NOMO-1 (cell line): ENCODE measurements around the gene NOLC1.

Experiments used
- DNase-seq, 2 experiments: peaks; one replicate each; lab custom pipeline; 2025; ENCODE audit not compliant: unreplicated experiment in 2 of 2; lab: John Stamatoyannopoulos, UW

Gene NOLC1

GRCh38 chr10:102151774-102152544 is at the start of gene NOLC1:
Gene NOLC1 (plus strand): TSS chr10:102152389. CDS start chr10:102152411, 22 bp downstream.
- peak; percentile 97 to 98 for DNase-seq

GRCh38 chr10:102102421-102102820 is 49.8 kb upstream of the NOLC1 start:
- no peak for DNase-seq

DNA sequence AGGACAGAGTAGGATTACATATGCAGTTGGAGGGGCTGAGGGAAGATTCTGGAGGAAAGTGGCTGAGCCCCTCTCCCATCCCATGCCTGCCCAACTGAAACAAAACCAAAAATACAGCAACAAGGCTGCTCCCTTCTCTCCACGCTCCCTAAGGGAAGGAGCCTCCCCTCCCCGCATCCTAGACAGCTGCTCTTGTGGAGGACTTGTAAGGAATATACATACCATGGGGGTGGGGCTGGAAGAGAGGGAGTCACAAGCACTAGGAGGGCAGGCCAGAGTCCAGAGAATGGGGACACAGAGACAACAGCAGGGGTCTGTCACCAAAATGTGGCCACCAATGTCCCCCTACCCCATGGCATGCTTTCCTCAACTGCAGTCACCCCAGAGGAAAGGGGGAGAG is 45.2 kb upstream of the NOLC1 start:
- no peak for DNase-seq

GRCh38 chr10:102109166-102110116 is 42.7 kb upstream of the NOLC1 start:
- no peak for DNase-seq

GRCh38 chr10:102111276-102111675 is 40.9 kb upstream of the NOLC1 start:
- DNase-seq = no peak

GRCh38 chr10:102112210-102112817 is 39.9 kb upstream of the NOLC1 start:
- DNase-seq = no peak

DNA sequence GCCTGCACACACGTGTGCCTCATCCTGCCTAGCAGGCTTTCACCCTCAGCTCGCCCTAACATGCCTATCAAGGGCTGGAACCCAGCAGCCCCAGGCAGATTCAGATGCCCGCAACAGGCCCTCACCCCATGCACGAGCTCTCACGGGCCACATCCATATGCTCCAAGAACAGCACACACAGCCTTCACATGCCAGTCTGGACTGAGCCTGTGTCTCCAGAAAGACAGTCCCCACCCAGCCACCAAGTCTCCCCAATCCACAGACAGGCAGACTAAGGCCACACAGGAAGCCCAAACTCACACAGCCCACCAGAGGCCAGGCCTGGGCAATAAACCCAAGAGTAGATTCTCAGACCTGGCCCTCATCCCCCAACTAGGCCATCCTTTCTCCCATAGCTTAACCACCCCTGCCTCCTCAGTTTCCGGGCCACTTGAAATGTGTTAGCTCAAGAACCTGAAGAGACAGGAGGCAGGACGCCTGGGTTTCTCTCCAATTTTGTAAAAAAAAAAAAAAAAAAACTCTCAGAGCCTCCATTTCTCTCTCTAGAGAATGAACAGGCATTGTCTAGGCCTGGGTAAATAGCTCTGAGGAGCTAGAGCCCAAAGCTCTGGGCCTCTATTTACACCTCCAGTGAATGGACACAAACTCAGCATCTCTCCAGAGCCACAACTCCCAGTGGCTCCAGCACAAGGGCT is 38.8 kb upstream of the NOLC1 start:
- DNase-seq = no peak

- no peak for DNase-seq
These were observed 38.0 kb upstream of the NOLC1 start for GRCh38 chr10:102113956-102114857.

GRCh38 chr10:102114861-102115618 is 37.1 kb upstream of the NOLC1 start:
- peak; percentile 71 to 89 for DNase-seq

- DNase-seq = peak in 1 of 2 experiments; percentile 63
These were observed 36.4 kb upstream of the NOLC1 start for GRCh38 chr10:102115775-102116174.

DNA sequence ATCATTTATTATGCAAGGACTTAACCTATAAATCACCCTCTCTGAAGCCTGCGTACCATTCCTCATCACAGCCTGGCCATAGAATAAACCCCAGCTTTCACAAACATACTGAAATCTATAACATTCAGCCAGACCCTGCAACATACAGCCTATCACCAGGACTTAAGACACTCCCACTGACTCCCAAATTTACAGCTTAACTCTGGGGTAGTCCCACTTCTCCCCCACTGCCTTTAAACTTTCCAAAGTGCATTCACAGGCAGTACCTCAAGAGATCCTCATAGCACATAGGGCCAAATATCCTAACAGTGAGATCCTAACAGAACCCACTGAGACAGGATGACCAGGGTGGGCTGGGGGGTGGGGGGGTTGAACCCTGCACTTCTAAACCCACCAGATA is 35.5 kb upstream of the NOLC1 start:
- no peak for DNase-seq

DNA sequence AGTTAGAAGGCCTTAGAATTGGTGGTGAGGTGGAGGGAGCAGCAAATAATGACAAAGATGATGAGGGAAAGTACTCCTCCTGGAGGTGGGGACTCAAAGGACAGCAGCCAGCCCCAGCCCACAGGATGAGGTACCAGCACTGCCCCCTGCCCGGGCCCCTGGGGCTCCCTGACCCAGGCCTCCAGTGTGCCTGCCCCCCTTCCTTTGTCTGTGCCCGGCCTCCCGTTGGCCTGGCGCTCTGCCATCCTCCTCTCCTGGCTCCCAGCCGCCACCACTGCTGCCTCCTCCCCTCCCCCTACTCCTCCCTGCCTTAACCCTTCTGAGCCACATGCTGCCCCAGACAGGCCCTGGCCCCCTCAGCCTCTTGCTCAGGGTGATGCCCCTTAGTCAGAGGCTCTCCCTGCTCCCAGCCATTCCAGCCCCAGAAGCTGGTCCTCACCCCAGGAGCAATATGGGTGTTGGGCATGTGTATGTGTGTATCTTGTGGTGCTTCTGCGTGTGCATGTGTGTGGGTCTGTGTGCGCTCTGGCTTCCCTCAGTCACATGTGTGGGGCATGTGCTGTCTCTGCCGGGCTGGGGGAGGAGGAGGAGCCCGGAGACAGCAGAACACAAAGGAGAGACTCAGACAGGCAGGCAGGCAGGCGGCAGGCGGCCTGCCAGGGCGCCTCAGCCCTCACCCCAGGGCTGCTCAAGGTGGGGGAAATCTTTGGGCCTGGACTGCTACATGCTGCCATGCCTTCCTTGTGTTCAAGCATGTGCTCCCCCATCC is 34.6 kb upstream of the NOLC1 start:
- DNase-seq = peak; percentile 39 to 47

DNA sequence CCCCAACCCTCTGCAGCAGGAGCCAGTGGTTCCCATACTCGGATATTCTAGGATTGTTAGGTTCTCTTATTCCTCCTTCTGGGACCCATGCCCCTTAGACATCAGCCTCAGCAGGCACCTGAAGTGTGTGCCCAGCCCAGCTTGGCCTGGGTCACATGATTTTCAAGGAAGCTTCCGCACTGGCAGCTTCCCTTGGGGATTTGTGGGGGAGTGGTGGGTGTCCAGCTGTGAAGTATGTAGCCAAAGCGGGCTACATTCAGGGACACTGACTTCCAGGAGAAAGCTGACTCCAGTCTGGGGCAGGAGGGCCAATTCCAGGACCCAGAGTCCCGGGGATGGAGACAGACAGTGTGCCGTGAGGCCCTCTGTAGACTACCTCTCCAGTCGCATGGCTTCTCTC is 33.3 kb upstream of the NOLC1 start:
- no peak for DNase-seq

GRCh38 chr10:102119417-102120141 is 32.6 kb upstream of the NOLC1 start:
- peak; percentile 26 to 38 for DNase-seq

GRCh38 chr10:102120142-102120990 is 31.8 kb upstream of the NOLC1 start, which contains the start of gene LDB1:
Gene LDB1 (minus strand): TSS chr10:102120368. CDS start chr10:102120110, 258 bp downstream.
- peak; percentile 75 to 91 for DNase-seq

DNA sequence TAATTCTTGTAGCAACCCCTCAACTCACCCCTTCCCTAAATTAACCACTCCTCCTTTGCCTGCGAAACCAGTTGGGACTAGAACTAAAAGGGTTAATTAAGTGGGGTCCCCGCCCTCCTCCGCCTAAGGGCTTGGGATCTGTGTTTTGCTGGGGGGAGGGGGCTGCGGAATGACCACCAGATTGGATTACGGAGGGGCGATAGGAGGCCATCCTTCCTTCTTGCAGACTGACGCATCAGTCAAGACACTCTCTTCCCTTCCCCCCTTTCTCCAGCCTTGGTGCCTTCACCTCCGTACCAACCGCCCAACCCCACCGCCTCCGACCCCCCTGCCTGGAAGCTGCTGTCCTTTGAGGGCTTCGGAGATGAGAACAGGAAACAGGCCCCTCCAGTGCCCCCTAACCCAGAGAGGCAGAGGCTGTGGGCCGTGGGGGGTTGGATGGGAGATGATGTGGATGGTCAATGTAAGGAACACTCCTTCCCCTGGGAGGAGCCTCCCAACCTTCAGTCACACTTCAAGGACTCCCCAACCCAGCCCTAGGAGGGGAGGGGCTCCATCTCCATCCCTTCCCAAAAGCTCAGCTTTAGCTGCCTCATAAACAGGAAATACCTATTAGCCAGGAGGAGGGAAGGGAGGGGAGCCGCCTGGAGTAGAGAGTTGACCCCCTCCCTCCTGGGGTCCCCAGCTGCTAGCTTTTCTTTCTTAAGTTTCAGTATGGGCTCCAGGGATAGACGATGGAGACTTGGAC is 31.0 kb upstream of the NOLC1 start:
- DNase-seq = no peak
